Measurements from ENCODE around the gene GRIN3A. TPM values are rescaled to one million over a fixed set of nuclear protein-coding genes. Genes with fewer than 3 reads are reported as not detected.

The GRIN3A gene
- total RNA-seq, 1 donor from 2014 or later: not detected

GRCh38 chr9:101652601-101653175, 85.8 kb downstream of the GRIN3A start:
- no peak for DNase-seq (ENCODE audit: low read depth)
- TF ChIP-seq CTCF (IDR thresholded peaks at IDR 0.05; ENCODE audit: insufficient read depth, low read length, poor library complexity, severe bottlenecking): no peak
- no peaks in the 10 kb centered on the region for H3K36me3 ChIP-seq (ENCODE audit: control insufficient read depth, insufficient read depth, low read length)
- no peaks in the 10 kb centered on the region for H3K27me3 ChIP-seq (ENCODE audit: control insufficient read depth, insufficient read depth, low read length)
- H3K4me3 ChIP-seq (ENCODE audit: low read depth, low read length): no peak overlapping the region

DNA sequence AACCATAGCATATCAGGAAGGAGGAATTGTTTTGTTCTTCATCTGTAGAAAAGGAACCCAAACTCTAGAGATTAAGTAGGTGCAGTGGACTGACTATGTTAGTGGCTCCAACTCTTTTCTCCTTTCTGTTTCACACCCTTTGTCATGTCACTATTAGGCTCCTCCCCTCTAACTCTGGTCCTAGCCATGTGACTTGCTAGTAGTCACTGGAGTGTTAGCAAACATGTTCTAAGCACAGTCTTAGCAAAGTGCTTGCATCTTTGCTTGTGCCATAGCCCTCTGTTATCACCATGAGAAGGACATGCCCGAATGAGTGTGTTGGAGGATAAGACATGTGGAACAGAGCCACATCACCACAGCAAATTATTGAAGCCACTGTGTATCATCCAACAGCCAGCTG, 88.3 kb downstream of the GRIN3A start:
- no peak for TF ChIP-seq CTCF (IDR thresholded peaks at IDR 0.05; ENCODE audit: insufficient read depth, low read length, poor library complexity, severe bottlenecking)
- Histone ChIP-seq H3K36me3 (ENCODE audit: control insufficient read depth, insufficient read depth, low read length) (no peaks in the 10 kb centered on the region), H3K4me3 (ENCODE audit: low read depth, low read length) (no peak overlapping the region), H3K27me3 (ENCODE audit: control insufficient read depth, insufficient read depth, low read length) (no peaks in the 10 kb centered on the region)
- no peak for DNase-seq (ENCODE audit: low read depth)

- Histone ChIP-seq H3K36me3 (ENCODE audit: control insufficient read depth, insufficient read depth, low read length) (no peaks in the 10 kb centered on the region), H3K4me3 (ENCODE audit: low read depth, low read length) (no peak overlapping the region), H3K27me3 (ENCODE audit: control insufficient read depth, insufficient read depth, low read length) (no peaks in the 10 kb centered on the region)
- TF ChIP-seq CTCF (IDR thresholded peaks at IDR 0.05; ENCODE audit: insufficient read depth, low read length, poor library complexity, severe bottlenecking): no peak
- DNase-seq (ENCODE audit: low read depth): no peak
Measured at GRCh38 chr9:101648493-101648892, 90.0 kb downstream of the GRIN3A start.

- no peak for TF ChIP-seq CTCF (IDR thresholded peaks at IDR 0.05; ENCODE audit: insufficient read depth, low read length, poor library complexity, severe bottlenecking)
- no peak overlapping the region for H3K4me3 ChIP-seq (ENCODE audit: low read depth, low read length)
- H3K36me3 ChIP-seq (ENCODE audit: control insufficient read depth, insufficient read depth, low read length): no peaks in the 10 kb centered on the region
- H3K27me3 ChIP-seq (ENCODE audit: control insufficient read depth, insufficient read depth, low read length): no peaks in the 10 kb centered on the region
- no peak for DNase-seq (ENCODE audit: low read depth)
Measured at GRCh38 chr9:101639785-101640665, 98.4 kb downstream of the GRIN3A start.

DNA sequence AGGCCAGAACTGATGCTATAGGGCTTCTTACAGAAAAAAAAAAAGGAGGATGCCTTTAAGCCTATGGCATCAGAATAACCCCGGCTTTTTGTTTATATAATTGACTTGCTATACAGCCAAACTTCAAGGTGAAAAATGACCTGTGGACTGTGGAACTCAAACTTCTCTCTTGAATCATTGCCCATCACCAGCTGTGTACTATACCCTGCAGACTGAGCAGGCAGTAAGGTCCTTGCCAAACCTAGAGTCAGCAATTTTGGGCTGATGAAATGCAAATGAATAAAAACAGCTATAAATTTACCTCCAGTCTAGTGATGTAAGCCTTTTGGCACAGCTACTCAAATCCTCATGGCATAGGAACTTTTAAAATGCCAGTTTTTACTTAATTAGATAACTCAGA, 99.1 kb downstream of the GRIN3A start:
- Histone ChIP-seq H3K4me3 (ENCODE audit: low read depth, low read length) (no peak overlapping the region), H3K27me3 (ENCODE audit: control insufficient read depth, insufficient read depth, low read length) (no peaks in the 10 kb centered on the region), H3K36me3 (ENCODE audit: control insufficient read depth, insufficient read depth, low read length) (no peaks in the 10 kb centered on the region)
- TF ChIP-seq CTCF (IDR thresholded peaks at IDR 0.05; ENCODE audit: insufficient read depth, low read length, poor library complexity, severe bottlenecking): no peak
- DNase-seq (ENCODE audit: low read depth): no peak
